ENCODE results near the gene PPP4R1. TPM values are rescaled to one million over a fixed set of nuclear protein-coding genes. Genes with fewer than 3 reads are reported as not detected.

The PPP4R1 gene
- polyA plus RNA-seq = 10 to 100 TPM; 31.1 to 73.1 (median 51.3) TPM
- long read RNA-seq, donor 1 = 0 reads
- long read RNA-seq, donor 2, transcript PPP4R1-202 (20 exons, 3,885 nt) = major isoform, 5 of 5 reads
- long read RNA-seq, donor 2, partial matches to known transcripts = 0 of 5 reads
- long read RNA-seq, donor 2, other reads (novel, unspliced or antisense) = 0 of 5 reads
- long read RNA-seq, donor 3, partial matches to known transcripts = 5 of 5 reads
- long read RNA-seq, donor 3, other reads (novel, unspliced or antisense) = 0 of 5 reads
- long read RNA-seq, donor 4 = 0 reads
- long read RNA-seq, donor 5 = 0 reads
- long read RNA-seq, donor 6, partial matches to known transcripts = 0 of 5 reads
- long read RNA-seq, donor 6, other reads (novel, unspliced or antisense) = 0 of 5 reads
- long read RNA-seq, donor 7, partial matches to known transcripts = 0 of 4 reads
- long read RNA-seq, donor 7, other reads (novel, unspliced or antisense) = 0 of 4 reads
- long read RNA-seq, donor 8, partial matches to known transcripts = 0 of 1 reads
- long read RNA-seq, donor 8, other reads (novel, unspliced or antisense) = 0 of 1 reads
- long read RNA-seq, donor 9 = 0 reads
- long read RNA-seq, donor 10, partial matches to known transcripts = 0 of 3 reads
- long read RNA-seq, donor 10, other reads (novel, unspliced or antisense) = 0 of 3 reads

- Histone ChIP-seq H3K27me3 (ENCODE audit: control insufficient read depth in 3 of 3, insufficient read depth in 3 of 3, low read length in 3 of 3) (no peaks in the 10 kb centered on the region), H3K27ac (ENCODE audit: low read depth in 1 of 3, low read length in 2 of 3) (peak within 1 kb of the TSS; percentile 96 to 99 (median 98)), H3K4me1 (ENCODE audit: control insufficient read depth in 3 of 3, insufficient read depth in 2 of 3, low read depth in 1 of 3, low read length in 2 of 3) (peaks cover 0 to 11% (median 7%) of the 10 kb centered on the region in 3 donors), H3K4me3 (ENCODE audit: low read depth in 1 of 3, low read length in 3 of 3) (peak within 1 kb of the TSS; percentile 85 to 97 (median 89)), H3K9me3 (ENCODE audit: control insufficient read depth in 2 of 2, insufficient read depth in 1 of 2, low read depth in 1 of 2, low read length in 1 of 2) (no peaks in the 10 kb centered on the region), H3K36me3 (ENCODE audit: control insufficient read depth in 3 of 3, insufficient read depth in 2 of 3, low read depth in 1 of 3, low read length in 3 of 3) (peaks cover 0 to 3% (median 2%) of the 10 kb centered on the region in 3 donors)
- no peak for FAIRE-seq
- DNase-seq = peak; percentile 66 to 87
- 0 to 1% (median 1%) methylated on average over 37 to 127 of the region's 127 CpGs for WGBS, 3 donors
Measured at GRCh38 chr18:9614401-9615279, at the start of gene PPP4R1. TSS of gene PPP4R1 (minus strand) at chr18:9614559. CDS start at chr18:9614484, 75 bp downstream.

- no peaks in the 10 kb centered on the region for H3K27me3 ChIP-seq (ENCODE audit: control insufficient read depth in 3 of 3, insufficient read depth in 3 of 3, low read length in 3 of 3)
- DNase-seq (peak in 1 of 2 donors; percentile 23), FAIRE-seq (no peak)
- WGBS, 3 donors = 84 to 90% (median 87%) methylated on average over 8 of the region's 8 CpGs
- no peaks in the 10 kb centered on the region for H3K9me3 ChIP-seq (ENCODE audit: control insufficient read depth in 2 of 2, insufficient read depth in 1 of 2, low read depth in 1 of 2, low read length in 1 of 2)
- H3K27ac ChIP-seq (ENCODE audit: low read depth in 1 of 3, low read length in 2 of 3) = no peak overlapping the region
- no peaks in the 10 kb centered on the region for H3K36me3 ChIP-seq (ENCODE audit: control insufficient read depth in 3 of 3, insufficient read depth in 2 of 3, low read depth in 1 of 3, low read length in 3 of 3)
- H3K4me1 ChIP-seq (ENCODE audit: control insufficient read depth in 3 of 3, insufficient read depth in 2 of 3, low read depth in 1 of 3, low read length in 2 of 3) = peaks cover 0 to 8% (median 0%) of the 10 kb centered on the region in 3 donors
- no peak overlapping the region for H3K4me3 ChIP-seq (ENCODE audit: low read depth in 1 of 3, low read length in 3 of 3)
Measured at GRCh38 chr18:9663377-9663776, 49.0 kb upstream of the PPP4R1 start.

GRCh38 chr18:9661564-9661963 lies 47.2 kb upstream of the PPP4R1 start:
- H3K36me3 ChIP-seq (ENCODE audit: control insufficient read depth in 3 of 3, insufficient read depth in 2 of 3, low read depth in 1 of 3, low read length in 3 of 3) = no peaks in the 10 kb centered on the region
- WGBS, 3 donors = 91 to 100% (median 100%) methylated on average over 1 of the region's 1 CpG
- no peaks in the 10 kb centered on the region for H3K27me3 ChIP-seq (ENCODE audit: control insufficient read depth in 3 of 3, insufficient read depth in 3 of 3, low read length in 3 of 3)
- H3K4me3 ChIP-seq (ENCODE audit: low read depth in 1 of 3, low read length in 3 of 3) = no peak overlapping the region
- peaks cover 0 to 11% (median 0%) of the 10 kb centered on the region in 3 donors for H3K4me1 ChIP-seq (ENCODE audit: control insufficient read depth in 3 of 3, insufficient read depth in 2 of 3, low read depth in 1 of 3, low read length in 2 of 3)
- no peak for DNase-seq
- no peaks in the 10 kb centered on the region for H3K9me3 ChIP-seq (ENCODE audit: control insufficient read depth in 2 of 2, insufficient read depth in 1 of 2, low read depth in 1 of 2, low read length in 1 of 2)
- FAIRE-seq = no peak
- no peak overlapping the region for H3K27ac ChIP-seq (ENCODE audit: low read depth in 1 of 3, low read length in 2 of 3)

- Histone ChIP-seq H3K36me3 (ENCODE audit: control insufficient read depth in 3 of 3, insufficient read depth in 2 of 3, low read depth in 1 of 3, low read length in 3 of 3) (no peaks in the 10 kb centered on the region), H3K4me3 (ENCODE audit: low read depth in 1 of 3, low read length in 3 of 3) (no peak overlapping the region), H3K9me3 (ENCODE audit: control insufficient read depth in 2 of 2, insufficient read depth in 1 of 2, low read depth in 1 of 2, low read length in 1 of 2) (no peaks in the 10 kb centered on the region), H3K27ac (ENCODE audit: low read depth in 1 of 3, low read length in 2 of 3) (no peak overlapping the region), H3K4me1 (ENCODE audit: control insufficient read depth in 3 of 3, insufficient read depth in 2 of 3, low read depth in 1 of 3, low read length in 2 of 3) (peaks cover 0 to 5% (median 0%) of the 10 kb centered on the region in 3 donors), H3K27me3 (ENCODE audit: control insufficient read depth in 3 of 3, insufficient read depth in 3 of 3, low read length in 3 of 3) (no peaks in the 10 kb centered on the region)
- FAIRE-seq = no peak
- 91 to 95% (median 93%) methylated on average over 24 of the region's 24 CpGs for WGBS, 3 donors
- DNase-seq = no peak
Measured at GRCh38 chr18:9659499-9660375, 45.4 kb upstream of the PPP4R1 start.

- Histone ChIP-seq H3K4me1 (ENCODE audit: control insufficient read depth in 3 of 3, insufficient read depth in 2 of 3, low read depth in 1 of 3, low read length in 2 of 3) (peaks cover 0 to 7% (median 0%) of the 10 kb centered on the region in 3 donors), H3K27ac (ENCODE audit: low read depth in 1 of 3, low read length in 2 of 3) (peak overlapping the region in 1 of 3 donors; percentile 63), H3K27me3 (ENCODE audit: control insufficient read depth in 3 of 3, insufficient read depth in 3 of 3, low read length in 3 of 3) (no peaks in the 10 kb centered on the region), H3K9me3 (ENCODE audit: control insufficient read depth in 2 of 2, insufficient read depth in 1 of 2, low read depth in 1 of 2, low read length in 1 of 2) (no peaks in the 10 kb centered on the region), H3K36me3 (ENCODE audit: control insufficient read depth in 3 of 3, insufficient read depth in 2 of 3, low read depth in 1 of 3, low read length in 3 of 3) (no peaks in the 10 kb centered on the region), H3K4me3 (ENCODE audit: low read depth in 1 of 3, low read length in 3 of 3) (no peak overlapping the region)
- no peak for FAIRE-seq
- WGBS, 3 donors = 75 to 85% (median 82%) methylated on average over 7 of the region's 7 CpGs
- peak in 1 of 2 donors; percentile 46 for DNase-seq
Measured at GRCh38 chr18:9658087-9658641, 43.8 kb upstream of the PPP4R1 start.

GRCh38 chr18:9655232-9655767 lies 40.9 kb upstream of the PPP4R1 start:
- WGBS, 3 donors = 79 to 84% (median 82%) methylated on average over 1 of the region's 1 CpG
- FAIRE-seq = no peak

GRCh38 chr18:9653390-9653789 lies 39.0 kb upstream of the PPP4R1 start:
- H3K27me3 ChIP-seq (ENCODE audit: control insufficient read depth in 3 of 3, insufficient read depth in 3 of 3, low read length in 3 of 3) = no peaks in the 10 kb centered on the region
- no peak overlapping the region for H3K4me3 ChIP-seq (ENCODE audit: low read depth in 1 of 3, low read length in 3 of 3)
- no peaks in the 10 kb centered on the region for H3K36me3 ChIP-seq (ENCODE audit: control insufficient read depth in 3 of 3, insufficient read depth in 2 of 3, low read depth in 1 of 3, low read length in 3 of 3)
- DNase-seq = peak in 1 of 2 donors; percentile 10
- no peak for FAIRE-seq
- whole genome bisulfite sequencing, 3 donors = 60 to 69% (median 61%) methylated on average over 5 of the region's 5 CpGs
- no peak overlapping the region for H3K27ac ChIP-seq (ENCODE audit: low read depth in 1 of 3, low read length in 2 of 3)
- H3K9me3 ChIP-seq (ENCODE audit: control insufficient read depth in 2 of 2, insufficient read depth in 1 of 2, low read depth in 1 of 2, low read length in 1 of 2) = peaks cover 0 to 4% of the 10 kb centered on the region in 2 donors
- H3K4me1 ChIP-seq (ENCODE audit: control insufficient read depth in 3 of 3, insufficient read depth in 2 of 3, low read depth in 1 of 3, low read length in 2 of 3) = peaks cover 0 to 7% (median 0%) of the 10 kb centered on the region in 3 donors

More at GRCh38 chr18:9655232-9655767, 40.9 kb upstream of the PPP4R1 start:
- Histone ChIP-seq H3K27me3 (ENCODE audit: control insufficient read depth in 3 of 3, insufficient read depth in 3 of 3, low read length in 3 of 3) (no peaks in the 10 kb centered on the region), H3K4me1 (ENCODE audit: control insufficient read depth in 3 of 3, insufficient read depth in 2 of 3, low read depth in 1 of 3, low read length in 2 of 3) (peaks cover 0 to 7% (median 0%) of the 10 kb centered on the region in 3 donors), H3K4me3 (ENCODE audit: low read depth in 1 of 3, low read length in 3 of 3) (no peak overlapping the region), H3K9me3 (ENCODE audit: control insufficient read depth in 2 of 2, insufficient read depth in 1 of 2, low read depth in 1 of 2, low read length in 1 of 2) (peaks cover 0 to 4% of the 10 kb centered on the region in 2 donors), H3K27ac (ENCODE audit: low read depth in 1 of 3, low read length in 2 of 3) (no peak overlapping the region), H3K36me3 (ENCODE audit: control insufficient read depth in 3 of 3, insufficient read depth in 2 of 3, low read depth in 1 of 3, low read length in 3 of 3) (no peaks in the 10 kb centered on the region)
- no peak for DNase-seq
